ENCODE results near the gene CRISPLD2.
"Not testable (repeated sequence)": the region's sequence is repeated elsewhere in the genome, so short reads cannot be mapped to it uniquely, and the experiment has no call there.

The CRISPLD2 gene

GRCh38 chr16:84863481-84863814, 43.7 kb downstream of the CRISPLD2 start:
- no peak for DNase-seq

- DNase-seq, result no peak
Observed at GRCh38 chr16:84864326-84864955, 44.7 kb downstream of the CRISPLD2 start.

- DNase-seq, result no peak
Observed at GRCh38 chr16:84867696-84868095, 47.9 kb downstream of the CRISPLD2 start.

GRCh38 chr16:84868328-84868727, 48.5 kb downstream of the CRISPLD2 start:
- no peak for DNase-seq

GRCh38 chr16:84868829-84869472, 49.2 kb downstream of the CRISPLD2 start:
- no peak for DNase-seq

GRCh38 chr16:84869473-84869845, 49.7 kb downstream of the CRISPLD2 start:
- DNase-seq, result no peak

GRCh38 chr16:84872971-84873370, 53.2 kb downstream of the CRISPLD2 start:
- not testable (repeated sequence) for DNase-seq

- DNase-seq, result no peak
Observed at GRCh38 chr16:84874004-84874435, 54.2 kb downstream of the CRISPLD2 start.

- no peak for DNase-seq
Observed at GRCh38 chr16:84874553-84874952, 54.8 kb downstream of the CRISPLD2 start.

GRCh38 chr16:84874983-84875382, 55.2 kb downstream of the CRISPLD2 start:
- DNase-seq, result no peak

- no peak for DNase-seq
Observed at GRCh38 chr16:84875846-84876245, 56.1 kb downstream of the CRISPLD2 start.

- no peak for DNase-seq
Observed at GRCh38 chr16:84876873-84877606, 57.3 kb downstream of the CRISPLD2 start.

- DNase-seq, result no peak
Observed at GRCh38 chr16:84878770-84879169, 59.0 kb downstream of the CRISPLD2 start.

- DNase-seq, result no peak
Observed at GRCh38 chr16:84879569-84880487, 60.0 kb downstream of the CRISPLD2 start.

- DNase-seq, result no peak
Observed at GRCh38 chr16:84881702-84882521, 62.1 kb downstream of the CRISPLD2 start.

- DNase-seq, result no peak
Observed at GRCh38 chr16:84883301-84883700, 63.5 kb downstream of the CRISPLD2 start.

- no peak for DNase-seq
Observed at GRCh38 chr16:84884246-84884595, 64.4 kb downstream of the CRISPLD2 start.

- no peak for DNase-seq
Observed at GRCh38 chr16:84884596-84885341, 65.0 kb downstream of the CRISPLD2 start.

GRCh38 chr16:84885342-84885910, 65.6 kb downstream of the CRISPLD2 start:
- no peak for DNase-seq

- DNase-seq, result no peak
Observed at GRCh38 chr16:84886497-84887090, 66.8 kb downstream of the CRISPLD2 start.

GRCh38 chr16:84887207-84887606, 67.4 kb downstream of the CRISPLD2 start:
- no peak for DNase-seq

All from CD4-positive, alpha-beta T cell treated with Interleukin-17A for 1 hour (primary cell).